GM12873 (cell line): ENCODE data around the gene PTGS2.

Experiments
- TF ChIP-seq, protein P1 (sequence below): IDR thresholded peaks from 2 replicates; pipeline ENCODE4 v1.5.1; 2012; ENCODE audit warnings: low read depth, mild to moderate bottlenecking, moderate library complexity, low read length, control low read depth; ENCODE audit not compliant: insufficient read depth; ENCODE audit errors: missing control alignments

The PTGS2 gene

DNA sequence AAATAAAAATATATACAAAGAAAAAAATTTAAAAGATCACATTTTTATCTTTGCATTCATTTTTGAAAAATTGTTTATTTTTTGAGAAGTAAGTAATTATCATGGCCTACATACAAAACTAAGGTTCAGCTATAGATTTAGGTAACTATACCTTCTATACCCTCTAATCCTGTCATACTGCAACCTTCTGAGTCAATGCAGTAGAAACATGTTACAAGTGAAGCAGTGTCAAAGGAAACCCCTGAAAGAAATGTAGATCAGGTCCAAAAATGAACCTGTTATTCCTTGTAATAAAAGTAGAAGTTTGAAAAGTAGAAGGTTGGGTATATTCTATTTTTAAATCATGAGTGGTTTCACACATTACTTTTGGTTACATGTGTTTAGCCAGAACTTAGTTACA, 51.3 kb downstream of the PTGS2 start:
- TF ChIP-seq, protein P1, sequence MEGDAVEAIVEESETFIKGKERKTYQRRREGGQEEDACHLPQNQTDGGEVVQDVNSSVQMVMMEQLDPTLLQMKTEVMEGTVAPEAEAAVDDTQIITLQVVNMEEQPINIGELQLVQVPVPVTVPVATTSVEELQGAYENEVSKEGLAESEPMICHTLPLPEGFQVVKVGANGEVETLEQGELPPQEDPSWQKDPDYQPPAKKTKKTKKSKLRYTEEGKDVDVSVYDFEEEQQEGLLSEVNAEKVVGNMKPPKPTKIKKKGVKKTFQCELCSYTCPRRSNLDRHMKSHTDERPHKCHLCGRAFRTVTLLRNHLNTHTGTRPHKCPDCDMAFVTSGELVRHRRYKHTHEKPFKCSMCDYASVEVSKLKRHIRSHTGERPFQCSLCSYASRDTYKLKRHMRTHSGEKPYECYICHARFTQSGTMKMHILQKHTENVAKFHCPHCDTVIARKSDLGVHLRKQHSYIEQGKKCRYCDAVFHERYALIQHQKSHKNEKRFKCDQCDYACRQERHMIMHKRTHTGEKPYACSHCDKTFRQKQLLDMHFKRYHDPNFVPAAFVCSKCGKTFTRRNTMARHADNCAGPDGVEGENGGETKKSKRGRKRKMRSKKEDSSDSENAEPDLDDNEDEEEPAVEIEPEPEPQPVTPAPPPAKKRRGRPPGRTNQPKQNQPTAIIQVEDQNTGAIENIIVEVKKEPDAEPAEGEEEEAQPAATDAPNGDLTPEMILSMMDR, result no peak

DNA sequence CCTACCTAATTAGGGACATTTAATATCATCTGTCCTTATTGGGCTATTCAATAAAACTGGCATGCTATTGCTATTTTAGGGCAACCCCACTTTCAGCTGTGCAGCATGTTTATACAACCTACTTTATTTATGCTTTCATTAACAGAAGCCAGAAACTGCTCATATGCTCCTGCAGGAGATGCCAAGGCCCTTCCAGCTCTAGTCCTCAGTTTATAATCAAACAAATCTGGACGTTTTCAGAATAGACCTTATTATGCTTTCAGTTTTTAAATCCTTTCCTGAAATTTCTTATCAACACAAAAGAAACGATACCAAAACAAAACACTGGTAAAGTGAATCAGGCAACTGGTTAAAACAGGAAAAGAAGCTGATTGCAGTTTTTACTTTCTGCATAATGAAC, 53.2 kb downstream of the PTGS2 start:
- TF ChIP-seq, protein P1, result no peak

DNA sequence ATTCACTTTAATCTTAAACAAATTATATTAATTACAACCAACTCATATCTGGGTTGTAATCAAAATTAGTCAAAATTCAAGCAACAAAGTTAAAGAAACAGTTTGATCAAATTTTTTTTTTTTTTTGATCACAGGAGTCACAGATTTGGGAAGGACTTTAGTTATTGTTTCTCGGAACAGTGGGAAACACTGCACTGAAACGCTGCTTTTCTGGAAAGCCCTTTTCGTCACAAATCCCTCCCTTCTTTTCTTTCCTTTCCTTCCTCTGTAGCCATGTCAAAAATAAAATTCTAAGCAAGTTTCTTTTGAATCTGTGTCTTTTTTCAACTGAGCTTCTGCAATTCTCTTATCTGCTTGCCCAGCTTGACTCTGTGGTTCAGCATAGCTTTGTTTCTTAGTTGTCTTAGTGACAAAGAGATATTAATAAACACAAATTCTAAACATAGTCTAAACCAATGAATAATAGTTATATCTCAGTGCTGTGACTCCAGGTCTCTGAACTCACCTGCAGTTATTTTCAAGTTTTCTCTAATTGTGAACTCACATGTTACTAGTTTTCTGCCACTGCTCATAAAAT, 53.8 kb downstream of the PTGS2 start:
- TF ChIP-seq, protein P1, result no peak

DNA sequence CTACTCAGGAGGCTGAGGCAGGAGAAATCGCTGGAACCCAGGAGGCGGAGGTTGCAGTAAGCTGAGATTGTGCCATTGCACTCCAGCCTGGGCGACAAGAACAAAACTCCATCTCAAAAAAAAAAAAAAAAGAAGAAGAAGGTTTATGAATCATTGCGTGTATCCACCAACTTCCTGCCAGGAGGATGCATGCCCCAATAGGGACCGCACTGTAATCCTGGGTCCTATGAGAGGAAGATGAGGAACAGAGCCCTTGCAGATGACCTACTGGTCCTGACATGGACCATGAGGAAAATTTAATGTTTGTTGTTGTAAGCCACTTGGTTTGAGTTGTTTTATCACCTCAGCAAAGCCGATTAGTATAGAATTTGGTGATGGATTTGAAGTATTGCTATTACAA, 56.7 kb downstream of the PTGS2 start:
- TF ChIP-seq, protein P1, result no peak
